H9 (cell line): ENCODE data around the gene PLD1. TPM values are rescaled to one million over a fixed set of nuclear protein-coding genes. Genes with fewer than 3 reads are reported as not detected.

ENCODE experiments used
- DNase-seq: peaks from one replicate; pipeline ENCODE4 v3.0.0-alpha.2; 2017
- H2AFZ ChIP-seq: one replicate; pipeline ENCODE4 v1.6.1; 2013; ENCODE audit warnings: mild to moderate bottlenecking, low read length, control low read depth, moderate library complexity
- H2AK5ac ChIP-seq: 2 replicates; pipeline ENCODE4 v1.6.1; 2013; ENCODE audit warnings: low read length, control low read depth, mixed read lengths; ENCODE audit not compliant: insufficient read length
- H2BK120ac ChIP-seq: one replicate; pipeline ENCODE4 v1.6.1; 2013; ENCODE audit warnings: low read depth, mild to moderate bottlenecking, low read length, control low read depth, inconsistent platforms; ENCODE audit not compliant: poor library complexity, severe bottlenecking
- H2BK12ac ChIP-seq: 2 replicates; pipeline ENCODE4 v1.6.1; 2013; ENCODE audit warnings: low read length, control low read depth, mixed read lengths, low read depth; ENCODE audit not compliant: insufficient read length
- H2BK15ac ChIP-seq: 2 replicates; pipeline ENCODE4 v1.6.1; 2013; ENCODE audit warnings: low read depth, low read length, control low read depth
- H2BK20ac ChIP-seq: one replicate; pipeline ENCODE4 v1.6.1; 2013; ENCODE audit warnings: low read depth, mild to moderate bottlenecking, low read length, control low read depth, inconsistent platforms; ENCODE audit not compliant: poor library complexity, severe bottlenecking
- H2BK5ac ChIP-seq: 2 replicates; pipeline ENCODE4 v1.6.1; 2013; ENCODE audit warnings: low read length, control low read depth, mixed read lengths; ENCODE audit not compliant: insufficient read length
- H3K14ac ChIP-seq: 2 replicates; pipeline ENCODE4 v1.6.1; 2013; ENCODE audit warnings: low read length, control low read depth; ENCODE audit not compliant: insufficient read depth
- H3K18ac ChIP-seq: 2 replicates; pipeline ENCODE4 v1.6.1; 2013; ENCODE audit warnings: low read depth, mild to moderate bottlenecking, mixed read lengths, low read length, control low read depth; ENCODE audit not compliant: insufficient read length
- H3K23ac ChIP-seq: 2 replicates; pipeline ENCODE4 v1.6.1; 2013; ENCODE audit warnings: low read length, control low read depth, mixed read lengths, low read depth; ENCODE audit not compliant: insufficient read length
- H3K23me2 ChIP-seq: 2 replicates; pipeline ENCODE4 v1.6.1; 2013; ENCODE audit warnings: low read depth, mild to moderate bottlenecking, mixed read lengths, low read length, control low read depth; ENCODE audit not compliant: insufficient read length, poor library complexity, severe bottlenecking
- H3K27ac ChIP-seq: 2 replicates; pipeline ENCODE4 v1.5.1; 2013; ENCODE audit warnings: low read length, control low read depth, mixed read lengths, low read depth; ENCODE audit not compliant: insufficient read length
- H3K27me3 ChIP-seq: 2 replicates; pipeline ENCODE4 v1.6.1; 2013; ENCODE audit warnings: low read length, control low read depth, inconsistent platforms; ENCODE audit not compliant: insufficient read depth
- H3K4ac ChIP-seq: 2 replicates; pipeline ENCODE4 v1.6.1; 2013; ENCODE audit warnings: low read depth, mild to moderate bottlenecking, control low read depth, inconsistent platforms, low read length, moderate library complexity
- H3K4me1 ChIP-seq: 2 replicates; pipeline ENCODE4 v1.6.1; 2013; ENCODE audit warnings: low read length, control low read depth, inconsistent platforms; ENCODE audit not compliant: insufficient read depth
- H3K4me2 ChIP-seq: 2 replicates; pipeline ENCODE4 v1.6.1; 2013; ENCODE audit warnings: low read length, control low read depth, mixed read lengths; ENCODE audit not compliant: insufficient read length, insufficient read depth
- H3K56ac ChIP-seq: 2 replicates; pipeline ENCODE4 v1.6.1; 2013; ENCODE audit warnings: low read depth, mild to moderate bottlenecking, mixed read lengths, low read length, control low read depth; ENCODE audit not compliant: insufficient read length
- H3K79me1 ChIP-seq: 2 replicates; pipeline ENCODE4 v1.6.1; 2013; ENCODE audit warnings: low read depth, mild to moderate bottlenecking, moderate library complexity, low read length, control low read depth, inconsistent platforms; ENCODE audit not compliant: insufficient read depth, poor library complexity, severe bottlenecking
- H3K79me2 ChIP-seq: 2 replicates; pipeline ENCODE4 v1.6.1; 2013; ENCODE audit warnings: low read length, control low read depth, inconsistent platforms; ENCODE audit not compliant: insufficient read depth
- H3K9ac ChIP-seq: 2 replicates; pipeline ENCODE4 v1.6.1; 2013; ENCODE audit warnings: low read length, control low read depth, mixed read lengths; ENCODE audit not compliant: insufficient read length; ENCODE audit errors: extremely low read depth
- H3K9me3 ChIP-seq: one replicate; pipeline ENCODE4 v1.6.1; 2013; ENCODE audit warnings: low read depth, low read length, inconsistent platforms; ENCODE audit not compliant: control insufficient read depth
- H3T11ph ChIP-seq: one replicate; pipeline ENCODE4 v1.6.1; 2013; ENCODE audit warnings: mild to moderate bottlenecking, low read length, control low read depth, inconsistent platforms
- H4K20me1 ChIP-seq: one replicate; pipeline ENCODE4 v1.6.1; 2013; ENCODE audit not compliant: control insufficient read depth, insufficient read length, insufficient read depth
- H4K5ac ChIP-seq: 2 replicates; pipeline ENCODE4 v1.6.1; 2013; ENCODE audit warnings: low read depth, mild to moderate bottlenecking, mixed read lengths, low read length, control low read depth; ENCODE audit not compliant: insufficient read length
- H4K8ac ChIP-seq: replicated peaks from 2 replicates; pipeline ENCODE4 v1.6.1; 2013; ENCODE audit warnings: low read length, control low read depth, mixed read lengths, low read depth; ENCODE audit not compliant: insufficient read length
- H4K91ac ChIP-seq: 2 replicates; pipeline ENCODE4 v1.6.1; 2013; ENCODE audit warnings: low read depth, mild to moderate bottlenecking, moderate library complexity, mixed read lengths, low read length, control low read depth; ENCODE audit not compliant: insufficient read length
- H3K27ac Mint-ChIP-seq, 3 experiments: 2 replicates in 2 of 3; 3 replicates in 1 of 3; pipeline ENCODE4 v1.8.0; 2020 to 2021; ENCODE audit warnings: mixed read lengths in 3 of 3, mild to moderate bottlenecking in 1 of 3, moderate library complexity in 1 of 3
- H3K27me3 Mint-ChIP-seq: 2 replicates; pipeline ENCODE4 v1.8.0; 2021; ENCODE audit warnings: low read depth, mild to moderate bottlenecking, moderate library complexity, mixed read lengths
- H3K36me3 Mint-ChIP-seq, 3 experiments: 2 replicates in 2 of 3; 3 replicates in 1 of 3; pipeline ENCODE4 v1.8.0; 2020 to 2021; ENCODE audit warnings: low read depth in 3 of 3, mixed read lengths in 3 of 3; ENCODE audit not compliant: insufficient read depth in 1 of 3
- H3K4me1 Mint-ChIP-seq, 2 experiments: 2 replicates each; pipeline ENCODE4 v1.8.0; 2020; ENCODE audit warnings: mixed read lengths in 2 of 2
- H3K4me3 Mint-ChIP-seq, 2 experiments: 2 replicates in 1 of 2; 3 replicates in 1 of 2; pipeline ENCODE4 v1.8.0; 2020 to 2021; ENCODE audit warnings: mild to moderate bottlenecking in 2 of 2, mixed read lengths in 2 of 2, moderate library complexity in 1 of 2
- H3K9me3 Mint-ChIP-seq, 2 experiments: 2 replicates in 1 of 2; 3 replicates in 1 of 2; pipeline ENCODE4 v1.8.0; 2020; ENCODE audit warnings: mild to moderate bottlenecking in 2 of 2, mixed read lengths in 2 of 2, moderate library complexity in 1 of 2
- WGBS: extraction: QIAGEN DNeasy Blood & Tissue Kit; methylation state at CpG from one replicate; pipeline ENCODE4 v1.1.7; 2013; ENCODE audit warnings: missing lambda C conversion rate, low lambda C conversion rate, mixed read lengths; ENCODE audit not compliant: insufficient read length; ENCODE audit errors: extremely low coverage; 5-methylcytosine and 5-hydroxymethylcytosine counted together
- total RNA-seq: library from RNA; stranded (reverse); gene quantifications from 2 replicates; pipeline ENCODE4 v1.2.1, GENCODE V29; 2021
- TF ChIP-seq, protein P1 (sequence below): fragments of 200-600 bp; sonication (generic); conservative IDR thresholded peaks from 3 replicates; pipeline ENCODE4 v1.8.0; 2021; ENCODE audit warnings: antibody characterized with exemption, mild to moderate bottlenecking

The PLD1 gene
- total RNA-seq, 1 experiment from 2014 or later = 1.8 TPM

- no peak overlapping the region for H3K4me3 Mint-ChIP-seq
- H2BK15ac ChIP-seq = no peak overlapping the region
- no peaks in the 10 kb centered on the region for H4K20me1 ChIP-seq
- DNase-seq = no peak
- H3K36me3 Mint-ChIP-seq = no peaks in the 10 kb centered on the region
- no peak overlapping the region for H2AK5ac ChIP-seq
- H3K9me3 Mint-ChIP-seq = no peaks in the 10 kb centered on the region
- H3K27ac ChIP-seq = no peak overlapping the region
- no peak overlapping the region for H2BK5ac ChIP-seq
- no peak overlapping the region for H2BK120ac ChIP-seq
- no peak overlapping the region for H3K18ac ChIP-seq
- H3K9me3 ChIP-seq = no peaks in the 10 kb centered on the region
- H4K5ac ChIP-seq = no peak overlapping the region
- no peak overlapping the region for H4K8ac ChIP-seq
- H3K27ac Mint-ChIP-seq = no peak overlapping the region
- no peak overlapping the region for H3K9ac ChIP-seq
- no peaks in the 10 kb centered on the region for H3K27me3 ChIP-seq
- H3K56ac ChIP-seq = no peak overlapping the region
- H2BK20ac ChIP-seq = no peak overlapping the region
- H3K23ac ChIP-seq = no peak overlapping the region
- H3K27me3 Mint-ChIP-seq = no peaks in the 10 kb centered on the region
- H3K4ac ChIP-seq = no peak overlapping the region
- H3K23me2 ChIP-seq = no peaks in the 10 kb centered on the region
- no peak overlapping the region for H2AFZ ChIP-seq
- no peak overlapping the region for H3T11ph ChIP-seq
- H4K91ac ChIP-seq = no peak overlapping the region
- H3K14ac ChIP-seq = no peak overlapping the region
- H3K4me2 ChIP-seq = no peak overlapping the region
- H3K79me1 ChIP-seq = no peaks in the 10 kb centered on the region
- H3K79me2 ChIP-seq = no peaks in the 10 kb centered on the region
- H3K4me1 Mint-ChIP-seq = peaks cover 2 to 5% of the 10 kb centered on the region in 2 experiments; a peak in 2 of 4 replicates
- WGBS = no CpG with 5 or more reads among the region's 3 CpGs
- no peaks in the 10 kb centered on the region for H3K4me1 ChIP-seq
- TF ChIP-seq, protein P1, sequence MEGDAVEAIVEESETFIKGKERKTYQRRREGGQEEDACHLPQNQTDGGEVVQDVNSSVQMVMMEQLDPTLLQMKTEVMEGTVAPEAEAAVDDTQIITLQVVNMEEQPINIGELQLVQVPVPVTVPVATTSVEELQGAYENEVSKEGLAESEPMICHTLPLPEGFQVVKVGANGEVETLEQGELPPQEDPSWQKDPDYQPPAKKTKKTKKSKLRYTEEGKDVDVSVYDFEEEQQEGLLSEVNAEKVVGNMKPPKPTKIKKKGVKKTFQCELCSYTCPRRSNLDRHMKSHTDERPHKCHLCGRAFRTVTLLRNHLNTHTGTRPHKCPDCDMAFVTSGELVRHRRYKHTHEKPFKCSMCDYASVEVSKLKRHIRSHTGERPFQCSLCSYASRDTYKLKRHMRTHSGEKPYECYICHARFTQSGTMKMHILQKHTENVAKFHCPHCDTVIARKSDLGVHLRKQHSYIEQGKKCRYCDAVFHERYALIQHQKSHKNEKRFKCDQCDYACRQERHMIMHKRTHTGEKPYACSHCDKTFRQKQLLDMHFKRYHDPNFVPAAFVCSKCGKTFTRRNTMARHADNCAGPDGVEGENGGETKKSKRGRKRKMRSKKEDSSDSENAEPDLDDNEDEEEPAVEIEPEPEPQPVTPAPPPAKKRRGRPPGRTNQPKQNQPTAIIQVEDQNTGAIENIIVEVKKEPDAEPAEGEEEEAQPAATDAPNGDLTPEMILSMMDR = no peak
- H2BK12ac ChIP-seq = no peak overlapping the region
Measured at GRCh38 chr3:171598990-171599389, 211.3 kb downstream of the PLD1 start.
